ENCODE results near the gene NEMP2. TPM values are rescaled to one million over a fixed set of nuclear protein-coding genes. Genes with fewer than 3 reads are reported as not detected.
A peak's percentile ranks its signal among the peaks of the same experiment; 100 is the strongest.

Gene NEMP2
- total RNA-seq, 1 experiment from 2014 or later: 46.0 TPM

GRCh38 chr2:190550137-190550536 lies 15.6 kb upstream of the NEMP2 start:
- H3K36me3 Mint-ChIP-seq (ENCODE audit: insufficient read depth, unreplicated experiment): peaks cover 9% of the 10 kb centered on the region
- H3K27ac Mint-ChIP-seq (ENCODE audit: low read depth, unreplicated experiment): no peak overlapping the region
- H3K9me3 Mint-ChIP-seq (ENCODE audit: unreplicated experiment): peaks cover 1% of the 10 kb centered on the region
- ChIA-PET POLR2A (interaction anchor here (1.1 to 14.8 kb wide), 5 partner anchors 16 to 95 kb away, joined by 3 to 227 read pairs (median 4); partner anchors contain the start of gene NEMP2), CTCF (interaction anchor here (0.5 to 1.5 kb wide), 5 partner anchors 12 to 231 kb away, joined by 3 to 5 read pairs (median 3); no protein-coding TSS in a partner anchor)
- no peaks in the 10 kb centered on the region for H3K27me3 Mint-ChIP-seq (ENCODE audit: insufficient read depth, unreplicated experiment)
- H3K4me1 Mint-ChIP-seq (ENCODE audit: insufficient read depth, unreplicated experiment): peaks cover 37% of the 10 kb centered on the region
- no peak overlapping the region for H3K4me3 Mint-ChIP-seq (ENCODE audit: unreplicated experiment)
- intact Hi-C loops (cut with micrococcal nuclease): no loop called here
- no TSS peak for BruUV-seq (replicated peaks)
- TF ChIP-seq CTCF (IDR thresholded peaks at IDR 0.05; ENCODE audit: unreplicated experiment): no peak
- DNase-seq (ENCODE audit: unreplicated experiment): no peak

GRCh38 chr2:190547886-190548285 lies 13.4 kb upstream of the NEMP2 start:
- TF ChIP-seq CTCF (IDR thresholded peaks at IDR 0.05; ENCODE audit: unreplicated experiment): no peak
- POLR2A ChIA-PET: interaction anchor here (0.6 to 14.8 kb wide), 13 partner anchors 11 to 334 kb away, joined by 3 to 227 read pairs (median 6); partner anchors contain the start of gene NEMP2
- no peaks in the 10 kb centered on the region for H3K27me3 Mint-ChIP-seq (ENCODE audit: insufficient read depth, unreplicated experiment)
- BruUV-seq (replicated peaks): no TSS peak
- peak overlapping the region; percentile 80 for H3K27ac Mint-ChIP-seq (ENCODE audit: low read depth, unreplicated experiment)
- peaks cover 40% of the 10 kb centered on the region for H3K4me1 Mint-ChIP-seq (ENCODE audit: insufficient read depth, unreplicated experiment)
- intact Hi-C loops (cut with micrococcal nuclease): no loop called here
- CTCF ChIA-PET: interaction anchor here (0.6 to 1.6 kb wide), 4 partner anchors 19 to 133 kb away, joined by 3 to 7 read pairs (median 4); no protein-coding TSS in a partner anchor
- peak; percentile 71 for DNase-seq (ENCODE audit: unreplicated experiment)
- peaks cover 16% of the 10 kb centered on the region for H3K36me3 Mint-ChIP-seq (ENCODE audit: insufficient read depth, unreplicated experiment)
- H3K4me3 Mint-ChIP-seq (ENCODE audit: unreplicated experiment): no peak overlapping the region
- H3K9me3 Mint-ChIP-seq (ENCODE audit: unreplicated experiment): no peaks in the 10 kb centered on the region

GRCh38 chr2:190546734-190547133 lies 12.2 kb upstream of the NEMP2 start:
- H3K27me3 Mint-ChIP-seq (ENCODE audit: insufficient read depth, unreplicated experiment): no peaks in the 10 kb centered on the region
- DNase-seq (ENCODE audit: unreplicated experiment): no peak
- H3K4me3 Mint-ChIP-seq (ENCODE audit: unreplicated experiment): no peak overlapping the region
- H3K9me3 Mint-ChIP-seq (ENCODE audit: unreplicated experiment): peaks cover 4% of the 10 kb centered on the region
- peaks cover 15% of the 10 kb centered on the region for H3K36me3 Mint-ChIP-seq (ENCODE audit: insufficient read depth, unreplicated experiment)
- POLR2A ChIA-PET: interaction anchor here (0.7 to 14.8 kb wide), 7 partner anchors 9 to 105 kb away, joined by 3 to 227 read pairs (median 6); partner anchors contain the start of gene NEMP2
- BruUV-seq (replicated peaks): no TSS peak
- TF ChIP-seq CTCF (IDR thresholded peaks at IDR 0.05; ENCODE audit: unreplicated experiment): no peak
- peak overlapping the region; percentile 94 for H3K27ac Mint-ChIP-seq (ENCODE audit: low read depth, unreplicated experiment)
- intact Hi-C loops (cut with micrococcal nuclease): no loop called here
- CTCF ChIA-PET: interaction anchor here (0.6 to 1.6 kb wide), 3 partner anchors 134 to 456 kb away, joined by 3 to 5 read pairs (median 3); no protein-coding TSS in a partner anchor
- H3K4me1 Mint-ChIP-seq (ENCODE audit: insufficient read depth, unreplicated experiment): peaks cover 34% of the 10 kb centered on the region

- CTCF ChIA-PET: interaction anchor here (0.6 to 1.3 kb wide), 2 partner anchors 32 to 338 kb away, joined by 4 read pairs; no protein-coding TSS in a partner anchor
- BruUV-seq (replicated peaks): no TSS peak
These were observed 11.2 kb upstream of the NEMP2 start for GRCh38 chr2:190545555-190546385.

More at GRCh38 chr2:190545555-190546385, 11.2 kb upstream of the NEMP2 start:
- POLR2A ChIA-PET: interaction anchor here (0.6 to 14.8 kb wide), 10 partner anchors 10 to 106 kb away, joined by 3 to 227 read pairs (median 6); partner anchors contain the start of genes NAB1 and NEMP2
- intact Hi-C loops (cut with micrococcal nuclease): no loop called here
- TF ChIP-seq CTCF (IDR thresholded peaks at IDR 0.05; ENCODE audit: unreplicated experiment): no peak
- peaks cover 10% of the 10 kb centered on the region for H3K36me3 Mint-ChIP-seq (ENCODE audit: insufficient read depth, unreplicated experiment)
- peak overlapping the region; percentile 63 for H3K4me3 Mint-ChIP-seq (ENCODE audit: unreplicated experiment)
- H3K27ac Mint-ChIP-seq (ENCODE audit: low read depth, unreplicated experiment): peak overlapping the region; percentile 94
- H3K4me1 Mint-ChIP-seq (ENCODE audit: insufficient read depth, unreplicated experiment): peaks cover 32% of the 10 kb centered on the region
- DNase-seq (ENCODE audit: unreplicated experiment): no peak
- H3K27me3 Mint-ChIP-seq (ENCODE audit: insufficient read depth, unreplicated experiment): no peaks in the 10 kb centered on the region
- H3K9me3 Mint-ChIP-seq (ENCODE audit: unreplicated experiment): peaks cover 14% of the 10 kb centered on the region
